COLO668 (cell line): ENCODE data around the gene ACOT7.
"Not testable (repeated sequence)": the region's sequence is repeated elsewhere in the genome, so short reads cannot be mapped to it uniquely, and the experiment has no call there.

Source experiments
- DNase-seq: peaks from one replicate; lab custom pipeline; 2025; ENCODE audit not compliant: unreplicated experiment; lab: John Stamatoyannopoulos, UW

The ACOT7 gene

GRCh38 chr1:6393400-6394187 is at the start of gene ACOT7:
TSS of gene ACOT7 (minus strand) at chr1:6393767. CDS start at chr1:6393399, 368 bp downstream.
- DNase-seq = peak; percentile 99

GRCh38 chr1:6441586-6441985 is 48.0 kb upstream of the ACOT7 start:
- no peak for DNase-seq

- DNase-seq = peak; percentile 88
These were observed 46.9 kb upstream of the ACOT7 start for GRCh38 chr1:6440198-6441126.

GRCh38 chr1:6438047-6438525 is 44.5 kb upstream of the ACOT7 start:
- DNase-seq = peak; percentile 86

- DNase-seq = peak; percentile 78
These were observed 43.6 kb upstream of the ACOT7 start for GRCh38 chr1:6437012-6437700.

- not testable (repeated sequence) for DNase-seq
These were observed 42.7 kb upstream of the ACOT7 start for GRCh38 chr1:6436277-6436676.

- DNase-seq = no peak
These were observed 42.0 kb upstream of the ACOT7 start for GRCh38 chr1:6435547-6435946.

- DNase-seq = no peak
These were observed 41.6 kb upstream of the ACOT7 start for GRCh38 chr1:6435129-6435528.

GRCh38 chr1:6434186-6434585 is 40.6 kb upstream of the ACOT7 start:
- DNase-seq = no peak

GRCh38 chr1:6431645-6432579 is 38.3 kb upstream of the ACOT7 start:
- not testable (repeated sequence) for DNase-seq

- DNase-seq = peak; percentile 26
These were observed 36.3 kb upstream of the ACOT7 start for GRCh38 chr1:6429660-6430411.

GRCh38 chr1:6428453-6428852 is 34.9 kb upstream of the ACOT7 start:
- not testable (repeated sequence) for DNase-seq

- DNase-seq = peak; percentile 46
These were observed 34.1 kb upstream of the ACOT7 start for GRCh38 chr1:6427441-6428390.

GRCh38 chr1:6426972-6427350 is 33.4 kb upstream of the ACOT7 start:
- no peak for DNase-seq

- DNase-seq = no peak
These were observed 32.9 kb upstream of the ACOT7 start for GRCh38 chr1:6426277-6426971.

GRCh38 chr1:6425658-6426057 is 32.1 kb upstream of the ACOT7 start:
- no peak for DNase-seq
